Nephron (organoid): ENCODE measurements around the gene DUSP16.
"Not testable (repeated sequence)": the region's sequence is repeated elsewhere in the genome, so short reads cannot be mapped to it uniquely, and the experiment has no call there.

Experiments used
- H3K27ac Mint-ChIP-seq, 3 experiments: 2 replicates each; pipeline ENCODE4 v1.8.0; 2020; ENCODE audit warnings: mixed read lengths in 3 of 3, mild to moderate bottlenecking in 2 of 3, moderate library complexity in 1 of 3
- H3K27me3 Mint-ChIP-seq: 2 replicates; pipeline ENCODE4 v1.8.0; 2021; ENCODE audit warnings: low read depth, mild to moderate bottlenecking, moderate library complexity, mixed read lengths
- H3K36me3 Mint-ChIP-seq: 2 replicates; pipeline ENCODE4 v1.8.0; 2020; ENCODE audit warnings: low read depth, mixed read lengths
- H3K4me1 Mint-ChIP-seq: 2 replicates; pipeline ENCODE4 v1.8.0; 2020; ENCODE audit warnings: mixed read lengths
- H3K4me3 Mint-ChIP-seq, 3 experiments: 2 replicates each; pipeline ENCODE4 v1.8.0; 2020; ENCODE audit warnings: mild to moderate bottlenecking in 3 of 3, mixed read lengths in 3 of 3, moderate library complexity in 2 of 3
- H3K9me3 Mint-ChIP-seq: 2 replicates; pipeline ENCODE4 v1.8.0; 2020; ENCODE audit warnings: mixed read lengths
- CTCF ChIP-seq, 3 experiments: fragments of 200-600 bp; sonication (generic); IDR thresholded peaks; one replicate each; pipeline ENCODE4 v1.5.0; 2021; ENCODE audit warnings: antibody characterized with exemption in 3 of 3; ENCODE audit not compliant: unreplicated experiment in 3 of 3

Gene DUSP16

GRCh38 chr12:12474931-12475795 is 87.5 kb downstream of the DUSP16 start:
- peaks cover 9% of the 10 kb centered on the region for H3K9me3 Mint-ChIP-seq
- H3K27ac Mint-ChIP-seq: no peak overlapping the region
- no peaks in the 10 kb centered on the region for H3K27me3 Mint-ChIP-seq
- TF ChIP-seq CTCF (IDR thresholded peaks at IDR 0.05; ENCODE audit: unreplicated experiment in 3 of 3): no peak
- H3K36me3 Mint-ChIP-seq: peaks cover 78% of the 10 kb centered on the region
- H3K4me3 Mint-ChIP-seq: no peak overlapping the region
- no peaks in the 10 kb centered on the region for H3K4me1 Mint-ChIP-seq

- Mint-ChIP-seq H3K9me3 (peaks cover 11% of the 10 kb centered on the region), H3K27me3 (no peaks in the 10 kb centered on the region), H3K36me3 (peaks cover 77% of the 10 kb centered on the region), H3K4me1 (no peaks in the 10 kb centered on the region), H3K27ac (no peak overlapping the region), H3K4me3 (no peak overlapping the region)
- no peak for TF ChIP-seq CTCF (IDR thresholded peaks at IDR 0.05; ENCODE audit: unreplicated experiment in 3 of 3)
These were observed 88.2 kb downstream of the DUSP16 start for GRCh38 chr12:12474471-12474928.

GRCh38 chr12:12473223-12473622 is 89.4 kb downstream of the DUSP16 start:
- H3K4me1 Mint-ChIP-seq: no peaks in the 10 kb centered on the region
- no peak for TF ChIP-seq CTCF (IDR thresholded peaks at IDR 0.05; ENCODE audit: unreplicated experiment in 3 of 3)
- no peaks in the 10 kb centered on the region for H3K27me3 Mint-ChIP-seq

GRCh38 chr12:12471982-12472961 is 90.4 kb downstream of the DUSP16 start:
- H3K4me1 Mint-ChIP-seq: not testable (repeated sequence)
- peaks cover 78% of the 10 kb centered on the region for H3K36me3 Mint-ChIP-seq

More at GRCh38 chr12:12473223-12473622, 89.4 kb downstream of the DUSP16 start:
- peaks cover 11% of the 10 kb centered on the region for H3K9me3 Mint-ChIP-seq
- peaks cover 76% of the 10 kb centered on the region for H3K36me3 Mint-ChIP-seq
- no peak overlapping the region for H3K4me3 Mint-ChIP-seq
- H3K27ac Mint-ChIP-seq: no peak overlapping the region

GRCh38 chr12:12470751-12471306 is 91.8 kb downstream of the DUSP16 start:
- no peaks in the 10 kb centered on the region for H3K4me1 Mint-ChIP-seq

More at GRCh38 chr12:12471982-12472961, 90.4 kb downstream of the DUSP16 start:
- H3K27me3 Mint-ChIP-seq, H3K27ac Mint-ChIP-seq, H3K4me3 Mint-ChIP-seq: not testable (repeated sequence)
- H3K9me3 Mint-ChIP-seq: peaks cover 11% of the 10 kb centered on the region

More at GRCh38 chr12:12470751-12471306, 91.8 kb downstream of the DUSP16 start:
- no peak overlapping the region for H3K27ac Mint-ChIP-seq
- no peaks in the 10 kb centered on the region for H3K27me3 Mint-ChIP-seq
- no peak for TF ChIP-seq CTCF (IDR thresholded peaks at IDR 0.05; ENCODE audit: unreplicated experiment in 3 of 3)
- H3K36me3 Mint-ChIP-seq: peaks cover 74% of the 10 kb centered on the region
- no peak overlapping the region for H3K4me3 Mint-ChIP-seq
- H3K9me3 Mint-ChIP-seq: peaks cover 11% of the 10 kb centered on the region
